Measurements from ENCODE around the gene SLX1A. TPM values are rescaled to one million over a fixed set of nuclear protein-coding genes. Genes with fewer than 3 reads are reported as not detected.
A peak's percentile ranks its signal among the peaks of the same experiment; 100 is the strongest.

SLX1A gene
- total and polyA plus RNA-seq, 9 of the 15 experiments (the other 6 are each of a cell fraction or from before 2014, with no cell fraction given) = 2.3 to 86.5 (median 11.6) TPM

DNA sequence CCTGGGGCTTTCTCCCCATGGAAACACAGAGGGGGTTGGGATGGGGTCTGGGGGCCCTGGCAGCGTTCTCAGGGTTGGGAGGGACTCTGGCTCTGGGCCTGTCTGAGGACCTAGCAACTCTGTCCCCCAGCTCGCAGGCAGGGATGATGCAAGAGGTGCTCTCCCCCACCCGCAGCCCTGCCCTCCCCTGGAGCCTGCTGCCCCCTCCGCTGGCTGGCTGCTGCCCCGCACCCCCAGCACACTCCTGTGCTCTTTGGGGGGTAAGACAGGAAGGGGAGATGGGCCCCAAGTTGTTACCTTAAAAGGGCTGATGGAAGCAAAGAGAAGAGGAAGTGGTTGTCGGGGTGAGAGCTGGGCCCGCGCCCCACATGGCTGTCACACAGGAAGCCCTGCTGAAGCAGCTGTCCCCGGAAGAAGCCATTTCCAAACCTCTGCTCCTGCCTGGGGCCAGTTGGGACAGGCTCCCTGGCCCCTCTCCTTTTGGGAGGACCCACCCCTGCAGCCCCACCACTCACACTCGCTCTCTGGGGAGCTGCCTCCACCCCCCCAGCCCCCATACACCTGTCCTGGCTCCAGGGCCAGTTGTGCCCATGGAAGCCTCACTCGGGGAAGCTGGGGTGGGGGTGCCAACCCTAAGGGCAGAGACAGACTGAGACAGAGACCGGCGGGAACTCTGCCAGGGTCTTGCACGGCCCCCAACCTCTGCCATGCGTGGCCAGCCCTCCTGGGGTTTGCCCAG, 7.8 kb upstream of the SLX1A start (continued):
- TF ChIP-seq RHOXF2B (CRISPR knock-in tag; conservative IDR thresholded peaks at IDR 0.05) = no peak
- TF ChIP-seq ZNF766 (CRISPR knock-in tag; conservative IDR thresholded peaks at IDR 0.05) = no peak
- TF ChIP-seq TOE1 (IDR thresholded peaks at IDR 0.05; ENCODE audit: borderline replicate concordance) = no peak
- TF ChIP-seq TOE1 (CRISPR knock-in tag; IDR thresholded peaks at IDR 0.05; ENCODE audit: borderline replicate concordance, low read depth) = no peak
- TF ChIP-seq ZBED1 (IDR thresholded peaks at IDR 0.05) = no peak
- peak; percentile 46; the same call in 1 of the 2 replicates for TF ChIP-seq MYC (IDR thresholded peaks at IDR 0.05; ENCODE audit: low read depth, low read length)
- TF ChIP-seq MYC (CRISPR knock-in tag; IDR thresholded peaks at IDR 0.05; ENCODE audit: borderline replicate concordance, low read depth) = no peak
- TF ChIP-seq ETV1 (tag; conservative IDR thresholded peaks at IDR 0.05; ENCODE audit: low read depth) = 0 out of 2 replicates have a peak, but pooled peaks have one; percentile 40
- TF ChIP-seq ELF4 (CRISPR knock-in tag; IDR thresholded peaks at IDR 0.05) = no peak
- TF ChIP-seq ZNF140 (CRISPR knock-in tag; IDR thresholded peaks at IDR 0.05) = no peak
- TF ChIP-seq ZBTB17 (CRISPR knock-in tag; IDR thresholded peaks at IDR 0.05) = peak; percentile 46
- TF ChIP-seq, protein P1, sequence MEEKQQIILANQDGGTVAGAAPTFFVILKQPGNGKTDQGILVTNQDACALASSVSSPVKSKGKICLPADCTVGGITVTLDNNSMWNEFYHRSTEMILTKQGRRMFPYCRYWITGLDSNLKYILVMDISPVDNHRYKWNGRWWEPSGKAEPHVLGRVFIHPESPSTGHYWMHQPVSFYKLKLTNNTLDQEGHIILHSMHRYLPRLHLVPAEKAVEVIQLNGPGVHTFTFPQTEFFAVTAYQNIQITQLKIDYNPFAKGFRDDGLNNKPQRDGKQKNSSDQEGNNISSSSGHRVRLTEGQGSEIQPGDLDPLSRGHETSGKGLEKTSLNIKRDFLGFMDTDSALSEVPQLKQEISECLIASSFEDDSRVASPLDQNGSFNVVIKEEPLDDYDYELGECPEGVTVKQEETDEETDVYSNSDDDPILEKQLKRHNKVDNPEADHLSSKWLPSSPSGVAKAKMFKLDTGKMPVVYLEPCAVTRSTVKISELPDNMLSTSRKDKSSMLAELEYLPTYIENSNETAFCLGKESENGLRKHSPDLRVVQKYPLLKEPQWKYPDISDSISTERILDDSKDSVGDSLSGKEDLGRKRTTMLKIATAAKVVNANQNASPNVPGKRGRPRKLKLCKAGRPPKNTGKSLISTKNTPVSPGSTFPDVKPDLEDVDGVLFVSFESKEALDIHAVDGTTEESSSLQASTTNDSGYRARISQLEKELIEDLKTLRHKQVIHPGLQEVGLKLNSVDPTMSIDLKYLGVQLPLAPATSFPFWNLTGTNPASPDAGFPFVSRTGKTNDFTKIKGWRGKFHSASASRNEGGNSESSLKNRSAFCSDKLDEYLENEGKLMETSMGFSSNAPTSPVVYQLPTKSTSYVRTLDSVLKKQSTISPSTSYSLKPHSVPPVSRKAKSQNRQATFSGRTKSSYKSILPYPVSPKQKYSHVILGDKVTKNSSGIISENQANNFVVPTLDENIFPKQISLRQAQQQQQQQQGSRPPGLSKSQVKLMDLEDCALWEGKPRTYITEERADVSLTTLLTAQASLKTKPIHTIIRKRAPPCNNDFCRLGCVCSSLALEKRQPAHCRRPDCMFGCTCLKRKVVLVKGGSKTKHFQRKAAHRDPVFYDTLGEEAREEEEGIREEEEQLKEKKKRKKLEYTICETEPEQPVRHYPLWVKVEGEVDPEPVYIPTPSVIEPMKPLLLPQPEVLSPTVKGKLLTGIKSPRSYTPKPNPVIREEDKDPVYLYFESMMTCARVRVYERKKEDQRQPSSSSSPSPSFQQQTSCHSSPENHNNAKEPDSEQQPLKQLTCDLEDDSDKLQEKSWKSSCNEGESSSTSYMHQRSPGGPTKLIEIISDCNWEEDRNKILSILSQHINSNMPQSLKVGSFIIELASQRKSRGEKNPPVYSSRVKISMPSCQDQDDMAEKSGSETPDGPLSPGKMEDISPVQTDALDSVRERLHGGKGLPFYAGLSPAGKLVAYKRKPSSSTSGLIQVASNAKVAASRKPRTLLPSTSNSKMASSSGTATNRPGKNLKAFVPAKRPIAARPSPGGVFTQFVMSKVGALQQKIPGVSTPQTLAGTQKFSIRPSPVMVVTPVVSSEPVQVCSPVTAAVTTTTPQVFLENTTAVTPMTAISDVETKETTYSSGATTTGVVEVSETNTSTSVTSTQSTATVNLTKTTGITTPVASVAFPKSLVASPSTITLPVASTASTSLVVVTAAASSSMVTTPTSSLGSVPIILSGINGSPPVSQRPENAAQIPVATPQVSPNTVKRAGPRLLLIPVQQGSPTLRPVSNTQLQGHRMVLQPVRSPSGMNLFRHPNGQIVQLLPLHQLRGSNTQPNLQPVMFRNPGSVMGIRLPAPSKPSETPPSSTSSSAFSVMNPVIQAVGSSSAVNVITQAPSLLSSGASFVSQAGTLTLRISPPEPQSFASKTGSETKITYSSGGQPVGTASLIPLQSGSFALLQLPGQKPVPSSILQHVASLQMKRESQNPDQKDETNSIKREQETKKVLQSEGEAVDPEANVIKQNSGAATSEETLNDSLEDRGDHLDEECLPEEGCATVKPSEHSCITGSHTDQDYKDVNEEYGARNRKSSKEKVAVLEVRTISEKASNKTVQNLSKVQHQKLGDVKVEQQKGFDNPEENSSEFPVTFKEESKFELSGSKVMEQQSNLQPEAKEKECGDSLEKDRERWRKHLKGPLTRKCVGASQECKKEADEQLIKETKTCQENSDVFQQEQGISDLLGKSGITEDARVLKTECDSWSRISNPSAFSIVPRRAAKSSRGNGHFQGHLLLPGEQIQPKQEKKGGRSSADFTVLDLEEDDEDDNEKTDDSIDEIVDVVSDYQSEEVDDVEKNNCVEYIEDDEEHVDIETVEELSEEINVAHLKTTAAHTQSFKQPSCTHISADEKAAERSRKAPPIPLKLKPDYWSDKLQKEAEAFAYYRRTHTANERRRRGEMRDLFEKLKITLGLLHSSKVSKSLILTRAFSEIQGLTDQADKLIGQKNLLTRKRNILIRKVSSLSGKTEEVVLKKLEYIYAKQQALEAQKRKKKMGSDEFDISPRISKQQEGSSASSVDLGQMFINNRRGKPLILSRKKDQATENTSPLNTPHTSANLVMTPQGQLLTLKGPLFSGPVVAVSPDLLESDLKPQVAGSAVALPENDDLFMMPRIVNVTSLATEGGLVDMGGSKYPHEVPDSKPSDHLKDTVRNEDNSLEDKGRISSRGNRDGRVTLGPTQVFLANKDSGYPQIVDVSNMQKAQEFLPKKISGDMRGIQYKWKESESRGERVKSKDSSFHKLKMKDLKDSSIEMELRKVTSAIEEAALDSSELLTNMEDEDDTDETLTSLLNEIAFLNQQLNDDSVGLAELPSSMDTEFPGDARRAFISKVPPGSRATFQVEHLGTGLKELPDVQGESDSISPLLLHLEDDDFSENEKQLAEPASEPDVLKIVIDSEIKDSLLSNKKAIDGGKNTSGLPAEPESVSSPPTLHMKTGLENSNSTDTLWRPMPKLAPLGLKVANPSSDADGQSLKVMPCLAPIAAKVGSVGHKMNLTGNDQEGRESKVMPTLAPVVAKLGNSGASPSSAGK (IDR thresholded peaks at IDR 0.05) = peak; percentile 69; the same call in 1 of the 2 replicates
- TF ChIP-seq, protein P2, sequence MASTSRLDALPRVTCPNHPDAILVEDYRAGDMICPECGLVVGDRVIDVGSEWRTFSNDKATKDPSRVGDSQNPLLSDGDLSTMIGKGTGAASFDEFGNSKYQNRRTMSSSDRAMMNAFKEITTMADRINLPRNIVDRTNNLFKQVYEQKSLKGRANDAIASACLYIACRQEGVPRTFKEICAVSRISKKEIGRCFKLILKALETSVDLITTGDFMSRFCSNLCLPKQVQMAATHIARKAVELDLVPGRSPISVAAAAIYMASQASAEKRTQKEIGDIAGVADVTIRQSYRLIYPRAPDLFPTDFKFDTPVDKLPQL (IDR thresholded peaks at IDR 0.05; ENCODE audit: extremely low read depth, insufficient read length) = no peak
- TF ChIP-seq, protein P3, sequence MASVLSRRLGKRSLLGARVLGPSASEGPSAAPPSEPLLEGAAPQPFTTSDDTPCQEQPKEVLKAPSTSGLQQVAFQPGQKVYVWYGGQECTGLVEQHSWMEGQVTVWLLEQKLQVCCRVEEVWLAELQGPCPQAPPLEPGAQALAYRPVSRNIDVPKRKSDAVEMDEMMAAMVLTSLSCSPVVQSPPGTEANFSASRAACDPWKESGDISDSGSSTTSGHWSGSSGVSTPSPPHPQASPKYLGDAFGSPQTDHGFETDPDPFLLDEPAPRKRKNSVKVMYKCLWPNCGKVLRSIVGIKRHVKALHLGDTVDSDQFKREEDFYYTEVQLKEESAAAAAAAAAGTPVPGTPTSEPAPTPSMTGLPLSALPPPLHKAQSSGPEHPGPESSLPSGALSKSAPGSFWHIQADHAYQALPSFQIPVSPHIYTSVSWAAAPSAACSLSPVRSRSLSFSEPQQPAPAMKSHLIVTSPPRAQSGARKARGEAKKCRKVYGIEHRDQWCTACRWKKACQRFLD (CRISPR knock-in tag; IDR thresholded peaks at IDR 0.05) = 0 out of 2 replicates have a peak, but pooled peaks have one; percentile 55

Data from K562 (cell line).